HG03378 (cell line): Measurements from ENCODE around the gene RAB40C.
"Not testable (repeated sequence)": the region's sequence is repeated elsewhere in the genome, so short reads cannot be mapped to it uniquely, and the experiment has no call there.

Experiments
- ATAC-seq: cut with Tn5 transposase; IDR thresholded peaks from one replicate; pipeline ENCODE4 v1.9.1; 2021; ENCODE audit warnings: mild to moderate bottlenecking, moderate library complexity; ENCODE audit not compliant: unreplicated experiment

RAB40C gene

DNA sequence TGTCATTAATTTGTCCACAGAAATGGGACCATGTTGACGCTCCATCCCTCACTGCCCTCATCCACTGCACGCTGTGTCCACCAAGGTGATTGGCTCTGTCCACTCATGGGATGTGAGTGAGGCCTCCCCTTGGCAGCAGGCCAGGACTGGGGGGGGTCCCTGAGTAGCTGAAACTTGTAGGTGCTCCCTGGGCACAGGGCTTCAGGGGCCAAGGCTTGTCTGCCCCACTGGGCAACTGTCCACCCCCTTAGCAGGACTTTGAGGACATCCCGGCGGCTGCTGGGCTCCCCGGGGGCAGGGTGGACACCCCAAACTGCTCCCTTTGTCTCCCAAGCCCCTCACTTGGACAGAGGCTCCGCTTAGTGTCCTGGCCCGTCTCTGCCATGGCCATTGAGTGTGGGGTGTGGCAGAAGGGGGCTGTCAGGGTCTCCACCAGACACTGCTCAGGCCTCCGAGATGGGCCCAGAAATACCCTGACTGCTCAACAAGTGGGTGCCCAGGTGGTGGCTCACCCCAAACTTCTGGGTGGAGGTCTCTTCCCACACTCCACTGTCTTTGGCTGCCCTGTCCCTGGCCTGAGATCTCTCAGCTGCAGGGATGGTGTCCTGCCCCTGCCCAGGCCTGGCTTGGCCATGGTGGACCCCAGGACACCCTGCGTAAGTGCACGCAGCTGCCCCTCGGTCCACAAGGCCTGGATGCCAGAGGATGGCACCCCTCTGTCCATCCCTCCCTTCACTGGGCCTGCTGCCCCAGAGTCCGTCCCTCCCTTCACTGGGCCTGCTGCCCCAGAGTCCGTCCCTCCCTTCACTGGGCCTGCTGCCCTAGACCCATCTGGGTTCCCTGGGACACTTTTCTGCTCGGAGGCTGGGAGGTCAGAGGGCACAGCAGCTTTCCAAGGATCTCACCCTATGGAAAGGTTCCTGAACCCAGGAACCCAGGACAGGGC is 2.9 kb upstream of the RAB40C start:
- ATAC-seq, result no peak

DNA sequence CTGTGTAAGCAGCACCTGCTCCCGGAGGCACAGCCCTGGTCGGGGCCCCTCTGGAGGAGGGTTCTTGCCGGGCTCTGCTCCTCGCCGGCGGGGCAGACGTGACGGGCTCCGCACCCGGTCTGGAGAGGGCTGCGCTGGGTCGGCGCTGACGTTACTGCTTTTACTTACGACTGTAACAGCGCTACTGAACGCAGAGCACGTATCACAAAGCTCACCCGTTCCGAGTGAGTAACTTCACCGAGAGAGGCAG is 1.3 kb upstream of the RAB40C start:
- peak; percentile 23 for ATAC-seq

DNA sequence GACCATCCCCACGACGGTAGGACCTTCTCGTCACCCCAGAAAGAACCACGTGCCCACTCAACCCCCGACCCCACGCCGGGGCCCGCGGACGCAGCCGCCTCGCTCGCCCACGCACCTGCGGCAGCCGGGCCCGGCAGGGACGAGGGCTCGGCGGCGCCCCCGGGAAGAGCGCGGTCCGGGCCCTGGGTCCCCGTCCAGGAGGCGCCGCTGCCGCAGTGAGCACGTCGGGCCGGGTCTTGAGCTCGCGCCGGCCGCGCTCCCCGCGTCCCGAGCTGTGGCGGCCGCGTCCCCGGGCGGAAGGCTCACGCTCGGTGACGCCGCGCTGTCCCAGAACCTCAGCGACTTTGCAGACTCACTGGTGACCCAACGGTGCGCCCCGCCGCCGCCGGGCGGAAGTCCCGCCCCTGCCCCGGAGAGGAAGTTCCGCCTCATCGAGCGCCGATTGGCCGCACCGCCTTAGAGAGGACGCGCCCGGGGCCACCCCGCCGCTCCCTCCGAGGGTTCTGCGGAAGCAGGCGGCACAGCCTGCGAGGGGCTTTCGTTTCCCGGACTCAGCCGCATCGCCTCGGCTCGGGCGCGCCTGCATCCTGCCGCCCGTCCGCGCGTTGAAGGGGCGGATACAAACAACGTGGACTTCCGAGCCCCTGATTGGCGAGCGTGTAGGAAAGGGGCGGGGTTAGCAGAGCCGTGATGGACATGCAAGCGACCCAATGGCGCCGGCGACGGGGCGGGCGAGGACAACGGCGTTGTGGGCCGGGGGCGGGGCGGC is 793 bp upstream of the RAB40C start:
- peak; percentile 71 for ATAC-seq

DNA sequence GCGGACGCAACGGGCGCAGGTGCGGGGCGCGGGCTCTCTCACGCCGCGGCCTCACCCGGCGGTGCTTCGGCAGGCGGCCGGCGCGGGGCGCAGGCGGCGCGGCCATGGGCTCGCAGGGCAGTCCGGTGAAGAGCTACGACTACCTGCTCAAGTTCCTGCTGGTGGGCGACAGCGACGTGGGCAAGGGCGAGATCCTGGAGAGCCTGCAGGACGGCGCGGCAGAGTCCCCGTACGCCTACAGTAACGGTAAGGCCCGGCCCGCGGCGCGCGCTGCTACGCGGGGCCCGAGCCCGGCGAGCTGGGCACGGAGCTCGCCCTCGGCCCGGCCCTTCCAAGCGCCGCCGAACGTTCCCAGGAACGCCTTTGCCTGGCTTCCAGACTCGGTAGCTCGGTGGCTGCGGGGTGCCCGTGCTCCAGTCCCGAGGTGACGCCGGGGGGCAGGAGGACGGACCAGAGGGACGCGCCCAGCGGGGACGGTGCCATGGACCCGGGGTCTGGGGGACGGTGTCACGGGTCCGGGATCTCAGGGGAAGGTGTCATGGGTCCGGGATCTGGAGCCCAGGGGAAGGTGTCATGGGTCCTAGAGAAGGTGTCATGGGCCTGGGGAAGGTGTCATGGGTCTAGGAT is 435 bp downstream of the RAB40C start:
- ATAC-seq, result no peak

DNA sequence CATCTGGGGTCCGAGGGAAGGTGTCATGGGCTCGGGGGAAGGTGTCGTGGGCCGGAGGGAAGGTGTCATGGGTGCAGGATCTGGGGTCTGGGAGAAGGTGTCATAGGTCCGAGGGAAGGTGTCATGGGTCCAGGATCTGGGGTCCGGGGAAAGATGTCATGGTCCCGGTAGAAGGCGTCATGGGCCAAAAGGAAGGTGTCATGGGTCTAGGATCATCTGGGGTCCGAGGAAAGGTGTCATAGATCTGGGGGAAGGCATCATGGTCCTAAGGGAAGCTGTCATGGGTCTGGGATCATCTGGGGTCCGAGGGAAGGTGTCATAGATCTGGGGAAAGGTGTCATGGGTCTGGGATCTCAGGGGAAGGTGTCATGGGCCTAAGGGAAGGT is 942 bp downstream of the RAB40C start:
- ATAC-seq, result no peak

DNA sequence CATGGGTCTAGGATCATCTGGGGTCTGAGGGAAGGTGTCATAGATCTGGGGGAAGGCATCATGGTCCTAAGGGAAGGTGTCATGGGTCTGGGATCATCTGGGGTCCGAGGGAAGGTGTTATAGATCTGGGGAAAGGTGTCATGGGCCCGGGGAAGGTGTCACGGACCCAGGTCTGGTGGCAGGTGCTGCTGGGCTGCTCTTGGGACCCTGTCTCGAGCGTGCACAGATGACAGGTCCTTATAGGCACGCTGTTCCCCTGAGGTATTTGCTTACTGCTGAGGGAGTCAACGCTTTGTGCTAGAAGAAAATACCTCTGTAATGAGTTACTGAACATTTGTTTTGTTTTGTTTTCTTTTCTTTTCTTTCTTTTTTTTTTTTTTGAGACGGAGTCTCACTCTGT is 1.4 kb downstream of the RAB40C start:
- no peak for ATAC-seq

DNA sequence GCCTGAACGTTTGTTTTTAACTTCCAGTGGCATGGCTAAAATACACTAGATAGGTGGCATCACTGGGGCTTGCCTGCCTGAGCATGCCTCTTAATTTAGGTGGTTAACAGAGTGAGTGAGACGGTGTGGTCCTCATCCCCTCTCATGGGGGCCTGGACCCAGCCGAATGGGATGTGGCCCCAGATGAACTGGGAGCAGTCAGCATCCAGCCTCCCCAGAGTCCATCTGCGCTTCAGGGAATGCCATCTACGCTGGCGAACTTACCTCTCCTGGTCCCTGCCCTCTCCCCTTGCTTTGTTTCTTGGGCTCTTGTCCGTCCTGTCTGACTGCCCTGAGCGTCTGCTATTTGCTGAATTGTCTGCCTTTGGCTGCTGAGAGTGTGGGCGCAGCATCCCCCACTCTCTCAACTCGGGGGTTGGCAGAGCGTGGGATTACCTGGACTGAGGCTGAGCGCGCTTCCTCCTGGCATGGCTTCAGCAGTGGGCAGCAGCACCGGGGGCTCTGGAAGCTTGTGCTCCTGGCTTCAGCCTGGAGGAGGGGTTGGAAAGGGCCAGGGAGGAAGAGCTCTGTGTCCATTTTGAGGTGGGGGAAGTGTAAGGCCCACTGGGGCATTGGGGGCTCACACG is 2.1 kb downstream of the RAB40C start:
- no peak for ATAC-seq

DNA sequence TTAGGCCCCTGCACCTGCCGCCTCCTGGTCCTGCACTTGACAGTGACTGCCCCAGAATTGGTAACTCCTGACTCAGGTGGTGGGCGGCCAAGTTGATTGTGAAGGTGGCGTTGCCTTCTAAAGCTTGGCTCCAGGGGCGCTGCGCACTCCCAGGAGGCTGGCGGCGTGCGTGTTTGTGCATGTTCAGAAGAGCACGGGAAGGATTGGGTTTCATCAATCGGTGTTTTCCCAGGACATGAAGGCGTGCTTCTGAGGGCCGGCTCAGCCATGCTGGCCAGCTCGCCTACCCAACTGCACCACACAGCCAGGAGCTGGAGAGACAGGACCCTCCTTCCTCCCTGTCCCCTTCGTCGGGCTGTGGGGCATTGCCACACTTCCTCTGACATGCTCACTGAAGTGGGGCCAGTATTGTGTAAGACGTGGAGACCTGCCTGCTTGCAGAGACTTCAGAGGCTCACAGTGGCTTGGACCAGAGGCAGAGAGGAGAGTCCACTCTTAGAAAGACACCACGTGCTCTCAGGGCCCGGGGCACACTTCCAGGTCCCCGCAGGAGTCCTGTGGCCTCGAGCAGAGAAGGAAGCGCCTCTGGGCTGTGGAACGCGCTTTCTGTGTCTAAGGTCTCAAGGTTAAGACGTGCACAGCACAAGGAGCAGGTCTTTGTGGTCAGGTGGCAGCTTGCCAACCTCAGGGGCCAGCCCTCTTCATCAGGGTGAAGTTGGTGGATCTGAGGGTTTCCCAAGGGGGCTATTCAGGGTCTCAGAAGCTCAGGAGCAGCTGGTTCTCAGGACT is 2.8 kb downstream of the RAB40C start:
- ATAC-seq, result no peak

DNA sequence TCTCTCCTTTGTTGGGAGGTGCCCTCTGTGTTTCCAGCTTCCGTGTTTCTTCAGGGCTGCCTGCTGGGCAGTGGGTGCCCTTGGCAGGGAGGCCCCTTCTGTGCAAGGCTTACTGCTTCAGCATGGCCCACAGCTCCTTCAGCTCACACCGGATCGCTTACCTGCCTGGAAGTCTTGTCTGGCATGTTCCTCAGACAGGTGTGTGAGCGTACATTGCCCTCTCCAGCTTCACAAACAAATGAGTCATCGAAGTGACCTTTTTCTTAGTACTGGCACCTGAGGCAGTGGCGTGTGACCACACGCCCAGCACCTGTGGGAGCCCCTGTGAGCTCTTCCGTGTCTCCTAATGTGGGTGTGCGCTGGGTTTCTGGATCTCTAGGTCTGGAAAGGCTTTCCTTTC is 3.5 kb downstream of the RAB40C start:
- ATAC-seq, result no peak

DNA sequence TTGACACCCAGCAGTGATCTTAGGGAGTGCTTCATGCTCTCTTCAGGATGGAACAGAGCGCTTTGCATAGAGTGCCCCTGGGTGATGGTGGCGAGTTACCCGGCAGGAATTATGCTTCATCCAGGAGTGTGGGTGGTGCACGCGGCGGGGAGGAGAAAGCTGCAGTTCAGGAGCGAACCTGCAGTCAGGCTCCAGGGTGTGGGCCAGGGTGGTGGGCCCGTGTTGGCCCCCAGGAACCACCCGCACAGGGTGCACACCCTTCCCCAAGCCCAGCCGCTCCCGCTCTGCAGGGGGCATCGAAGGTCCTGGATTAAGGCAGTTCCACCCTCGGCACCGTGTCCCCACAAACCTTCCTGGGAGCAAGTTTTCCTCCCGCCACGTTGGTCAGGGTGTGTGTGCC is 3.9 kb downstream of the RAB40C start:
- ATAC-seq, result no peak

DNA sequence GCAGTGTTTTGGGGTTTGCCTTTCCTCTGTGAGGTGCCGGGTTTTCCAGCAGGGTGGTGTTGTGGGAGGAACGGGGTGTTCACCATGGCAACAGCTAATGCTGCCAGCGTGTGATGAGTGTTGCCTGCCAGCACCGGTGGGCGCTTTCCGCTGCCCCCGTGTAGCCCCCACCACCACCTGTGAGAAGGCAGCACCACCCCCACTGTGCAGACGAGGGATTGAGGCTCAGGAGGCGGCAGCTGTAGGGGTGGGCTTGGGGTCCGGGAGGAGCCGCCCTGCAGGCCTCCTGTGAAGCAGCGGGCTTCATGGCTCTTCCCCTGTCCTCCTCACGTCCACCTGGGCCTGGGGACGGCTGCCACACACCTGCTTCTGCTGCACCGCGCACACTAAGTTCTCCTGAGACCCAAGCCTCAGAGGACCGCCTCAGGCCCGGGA is 5.2 kb downstream of the RAB40C start:
- ATAC-seq, result no peak

DNA sequence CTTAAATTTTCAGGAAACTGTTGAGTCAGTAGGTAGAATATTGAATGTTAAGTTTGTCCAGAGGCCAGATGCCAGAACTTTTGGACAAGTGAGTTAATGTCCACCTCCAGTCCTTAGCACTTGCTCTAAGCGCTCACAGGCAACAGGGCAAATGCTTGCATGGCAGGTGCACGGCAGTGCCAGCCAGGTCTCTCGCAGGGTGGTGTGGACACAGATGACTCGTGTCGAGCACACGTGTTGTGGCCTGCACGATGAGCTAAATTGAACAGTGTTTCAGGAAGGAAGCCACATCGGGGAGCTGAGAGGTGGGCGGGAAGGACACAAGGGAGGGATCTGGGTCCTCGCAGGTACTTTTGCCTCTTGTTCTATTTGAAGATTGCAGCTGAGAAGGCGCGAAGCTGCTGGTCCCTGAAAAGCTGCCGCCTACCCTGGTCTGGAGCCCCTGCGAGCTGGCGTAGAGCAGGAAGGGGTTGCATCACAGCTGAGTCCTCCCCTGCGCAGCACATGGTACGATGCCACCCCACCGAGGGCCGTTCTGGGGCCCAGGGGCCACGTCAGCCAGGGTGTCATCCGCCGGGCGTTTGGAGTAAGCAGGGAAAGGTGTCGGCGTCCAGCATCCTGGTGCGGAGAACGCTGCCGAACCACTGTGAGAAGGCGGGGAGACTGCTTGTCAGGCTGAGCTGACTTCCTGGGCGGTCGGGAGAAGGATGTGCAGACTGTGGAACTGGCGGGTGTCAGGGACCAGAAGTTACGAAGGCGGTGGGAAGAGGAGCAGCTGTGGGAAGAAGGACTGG is 6.3 kb downstream of the RAB40C start:
- ATAC-seq, result no peak

DNA sequence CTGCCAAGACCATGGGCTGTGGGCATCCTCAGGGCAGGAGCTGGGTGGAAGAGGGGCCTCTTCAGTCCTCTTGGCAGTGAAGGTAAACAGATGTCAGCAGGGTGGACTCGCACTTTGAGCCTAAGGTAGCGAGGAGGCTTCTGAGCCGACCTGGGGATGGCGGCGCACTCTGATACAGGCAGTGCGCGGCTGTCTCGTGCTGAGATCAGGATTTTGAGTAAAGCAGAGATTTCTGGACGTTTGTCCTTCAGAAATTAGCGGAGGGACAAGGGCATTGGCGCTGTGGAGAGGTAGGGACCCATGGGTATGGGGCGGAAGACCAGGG is 6.8 kb downstream of the RAB40C start:
- ATAC-seq, result no peak

DNA sequence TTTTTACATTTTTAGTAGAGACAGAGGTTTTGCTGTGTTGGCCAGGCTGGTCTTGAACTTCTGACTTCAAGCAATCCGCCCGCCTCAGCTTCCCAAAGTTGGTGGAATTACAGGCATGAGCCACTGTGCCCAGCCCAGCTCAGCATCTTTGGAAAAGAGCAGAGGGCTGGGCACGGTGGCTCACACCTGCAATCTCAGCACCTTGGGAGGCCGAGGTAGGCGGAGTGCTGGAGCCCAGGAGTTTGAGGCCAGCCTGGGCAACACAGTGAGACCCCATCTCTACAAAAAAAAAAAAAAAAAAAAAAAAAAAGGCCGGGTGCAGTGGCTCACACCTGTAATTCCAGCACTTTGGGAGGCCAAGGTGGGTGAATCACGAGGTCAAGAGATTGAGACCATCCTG is 7.8 kb downstream of the RAB40C start:
- not testable (repeated sequence) for ATAC-seq

DNA sequence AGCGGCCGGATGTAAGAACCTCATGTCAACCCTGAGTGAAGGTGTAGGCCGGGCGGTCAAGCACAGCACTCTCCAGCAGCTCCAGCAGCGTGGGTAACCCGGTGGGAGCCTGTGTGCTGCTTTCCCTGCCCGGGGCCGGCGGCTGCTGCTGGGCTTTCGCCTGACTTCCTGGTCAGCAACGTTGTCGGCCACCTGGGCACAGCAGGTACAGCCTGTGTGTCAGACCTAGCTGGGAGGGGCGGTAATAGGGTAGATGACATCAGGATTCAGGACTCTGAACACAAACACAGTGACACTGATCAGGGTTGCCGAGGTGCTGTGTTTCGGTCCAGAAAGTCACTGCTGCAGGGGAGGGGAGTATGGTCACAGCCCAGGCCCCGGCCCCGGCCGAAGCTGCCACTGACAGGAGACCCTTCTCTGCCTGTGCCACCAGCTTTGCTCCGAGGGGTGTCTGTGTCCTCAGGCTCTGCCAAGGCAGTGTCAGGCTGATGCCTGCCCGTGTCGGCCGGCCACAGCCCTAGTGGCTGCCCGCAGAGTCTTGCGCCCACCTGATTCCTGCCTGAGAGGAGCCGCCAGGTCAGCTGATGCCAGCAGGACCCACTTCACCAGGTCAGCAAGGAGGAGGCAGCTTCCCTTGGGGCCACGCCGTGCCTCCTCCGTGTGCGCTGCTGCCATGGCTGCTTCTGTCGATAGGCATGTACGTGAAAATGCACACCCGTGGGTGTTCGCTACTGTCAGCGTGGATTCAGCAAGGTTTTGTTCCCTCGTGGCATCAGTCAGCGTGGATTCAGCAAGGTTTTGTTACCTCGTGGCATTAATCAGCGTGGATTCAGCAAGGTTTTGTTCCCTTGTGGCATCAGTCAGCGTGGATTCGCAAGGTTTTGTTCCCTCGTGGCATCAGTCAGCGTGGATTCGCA is 9.2 kb downstream of the RAB40C start:
- no peak for ATAC-seq

DNA sequence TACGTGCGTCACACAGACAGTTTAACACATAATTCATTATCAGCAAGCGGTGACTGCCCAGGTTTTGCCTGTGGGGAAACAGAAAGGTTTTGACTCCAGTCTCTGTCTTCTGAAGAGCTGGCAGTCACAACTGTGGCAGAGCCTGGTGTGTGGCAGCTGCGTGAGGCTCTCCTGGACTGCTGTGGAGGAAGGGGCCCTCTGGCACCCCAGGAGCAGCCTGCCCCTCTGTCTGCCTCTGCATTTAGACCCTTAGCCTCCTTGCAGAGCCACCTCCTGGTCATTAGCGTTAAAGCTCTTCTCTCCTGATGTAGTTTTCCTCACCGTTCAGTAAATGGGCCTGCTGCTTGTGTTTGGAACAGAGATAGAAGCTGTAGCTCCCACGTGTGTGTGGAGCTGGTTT is 10.9 kb downstream of the RAB40C start:
- ATAC-seq, result no peak

DNA sequence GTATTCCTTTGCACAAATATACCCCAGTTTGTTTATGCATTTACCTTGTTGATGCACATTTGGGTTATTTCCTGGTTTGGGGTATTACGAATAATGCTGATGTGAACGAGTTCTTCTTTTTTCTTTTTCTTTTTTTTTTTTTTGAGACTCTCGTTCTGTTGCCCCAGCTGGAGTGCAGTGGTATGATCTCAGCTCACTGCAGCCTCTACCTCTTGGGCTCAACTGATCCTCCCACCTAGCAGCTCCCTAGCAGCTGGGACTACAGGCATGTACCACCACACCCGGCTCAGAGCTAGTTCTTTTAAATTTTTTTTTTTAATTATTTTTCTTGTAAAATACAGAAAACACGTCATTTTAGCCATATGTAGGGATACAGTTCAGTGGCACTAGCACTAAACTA is 14.1 kb downstream of the RAB40C start:
- ATAC-seq, result no peak

DNA sequence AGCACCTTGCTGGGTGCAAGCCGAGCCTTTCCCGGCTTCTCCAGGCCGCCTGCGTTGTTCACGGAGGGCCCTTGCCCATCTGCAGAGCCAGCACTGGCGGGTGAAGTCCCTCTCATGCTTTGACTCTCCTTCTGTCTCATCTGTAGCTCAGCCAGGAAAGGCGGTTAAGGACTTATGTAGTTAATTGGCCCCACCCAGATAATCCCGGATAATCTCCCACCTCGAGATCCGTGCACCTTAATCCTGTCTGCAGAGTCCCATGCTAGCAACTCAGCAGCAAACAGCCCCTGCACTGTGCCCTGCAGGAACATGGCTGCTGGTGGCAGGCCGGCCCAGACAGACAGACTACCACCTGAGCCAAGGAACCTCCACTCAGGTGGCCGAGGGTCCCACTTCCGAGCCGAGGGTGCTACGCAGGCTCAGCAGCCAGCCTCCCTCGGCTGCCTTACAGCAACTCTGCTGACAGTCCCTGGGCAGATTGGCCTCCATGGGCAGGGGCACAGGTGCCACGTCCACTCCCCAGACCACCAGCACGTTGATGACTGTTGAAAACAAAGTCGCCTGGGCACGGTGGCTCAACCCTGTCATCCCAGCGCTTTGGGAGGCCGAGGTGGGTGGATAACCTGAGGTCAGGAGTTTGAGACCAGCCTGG is 16.9 kb downstream of the RAB40C start:
- ATAC-seq, result no peak

DNA sequence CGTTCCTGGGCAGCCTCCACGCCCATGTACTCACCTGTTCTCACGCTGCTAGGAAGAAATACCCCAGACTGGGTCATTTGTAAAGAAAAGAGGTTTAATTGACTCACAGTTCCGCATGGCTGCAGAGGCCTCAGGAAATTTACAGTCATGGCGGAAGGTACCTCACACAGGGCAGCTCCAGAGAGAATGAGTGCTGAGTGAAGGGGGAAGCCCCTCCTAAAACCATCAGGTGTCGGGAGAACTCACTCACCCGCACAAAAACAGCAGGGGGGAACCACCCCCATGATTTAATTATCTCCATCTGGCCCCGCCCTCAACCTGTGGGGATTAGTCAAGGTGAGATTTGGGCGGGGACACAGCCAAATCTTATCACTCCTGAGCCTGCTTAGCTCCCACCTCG is 18.2 kb downstream of the RAB40C start:
- no peak for ATAC-seq
